CD14-positive monocyte (primary cell): ENCODE results near the gene SEMA5B. TPM values are rescaled to one million over a fixed set of nuclear protein-coding genes. Genes with fewer than 3 reads are reported as not detected.

Experiments used
- DNase-seq, 3 donors: peaks; one replicate each; pipeline ENCODE4 v3.0.0-alpha.2; 2011 to 2022
- H2AFZ ChIP-seq: 2 replicates; pipeline ENCODE4 v1.6.0; 2012; ENCODE audit warnings: mild to moderate bottlenecking, low read depth, low read length, inconsistent platforms; ENCODE audit not compliant: insufficient read depth, poor library complexity, severe bottlenecking
- H3K27ac ChIP-seq, 2 donors: 1 replicate in 1 of 2; 2 replicates in 1 of 2; pipeline ENCODE4 v1.5.1; 2012 to 2013; ENCODE audit warnings: low read length in 2 of 2, control low read depth in 1 of 2, inconsistent platforms in 1 of 2, low read depth in 1 of 2, mild to moderate bottlenecking in 1 of 2
- H3K27me3 ChIP-seq, 2 donors: one replicate each; pipeline versions ENCODE4 v1.6.0 to v1.6.1; 2011 to 2013; ENCODE audit warnings: low read length in 2 of 2; ENCODE audit not compliant: control insufficient read depth in 2 of 2, insufficient read depth in 2 of 2
- H3K36me3 ChIP-seq, 2 donors: replicated peaks in 1 of 2; 1 replicate in 1 of 2; 2 replicates in 1 of 2; pipeline versions ENCODE4 v1.5.1 to v1.6.1; 2012 to 2013; ENCODE audit warnings: low read length in 2 of 2, control low read depth in 1 of 2, inconsistent platforms in 1 of 2, mild to moderate bottlenecking in 1 of 2; ENCODE audit not compliant: insufficient read depth in 2 of 2, control insufficient read depth in 1 of 2
- H3K4me1 ChIP-seq, 2 donors: 1 replicate in 1 of 2; 2 replicates in 1 of 2; pipeline versions ENCODE4 v1.5.1 to v1.6.1; 2012 to 2013; ENCODE audit warnings: low read length in 2 of 2, control low read depth in 1 of 2, inconsistent platforms in 1 of 2, mild to moderate bottlenecking in 1 of 2, moderate library complexity in 1 of 2; ENCODE audit not compliant: insufficient read depth in 2 of 2, control insufficient read depth in 1 of 2
- H3K4me2 ChIP-seq: replicated peaks from 2 replicates; pipeline ENCODE3; 2012; ENCODE audit warnings: low read length, moderate library complexity, mild to moderate bottlenecking; ENCODE audit not compliant: poor library complexity, severe bottlenecking; ENCODE audit errors: extremely low read depth
- H3K4me3 ChIP-seq, 3 experiments: fragments of 200-600 bp in 1 of 3; sonication (generic) in 1 of 3; replicated peaks in 1 of 3; 1 replicate in 2 of 3; 2 replicates in 1 of 3; pipeline ENCODE4 v1.5.1; 2011 to 2013; ENCODE audit warnings: low read length in 3 of 3, mild to moderate bottlenecking in 3 of 3, control low read depth in 2 of 3, low read depth in 2 of 3, inconsistent platforms in 1 of 3, moderate library complexity in 1 of 3
- H3K79me2 ChIP-seq: 2 replicates; pipeline ENCODE4 v1.6.0; 2012; ENCODE audit warnings: mild to moderate bottlenecking, control low read depth, inconsistent platforms, low read length, moderate library complexity; ENCODE audit not compliant: insufficient read depth
- H3K9ac ChIP-seq: 2 replicates; pipeline ENCODE4 v1.6.0; 2017; ENCODE audit warnings: low read length, mild to moderate bottlenecking; ENCODE audit not compliant: insufficient read depth, poor library complexity, severe bottlenecking
- H3K9me3 ChIP-seq, 2 donors: replicated peaks in 1 of 2; 1 replicate in 1 of 2; 2 replicates in 1 of 2; pipeline versions ENCODE4 v1.5.1 to v1.6.1; 2012 to 2013; ENCODE audit warnings: low read length in 2 of 2, control low read depth in 1 of 2; ENCODE audit not compliant: control insufficient read depth in 1 of 2, insufficient read depth in 1 of 2
- H4K20me1 ChIP-seq: 2 replicates; pipeline ENCODE4 v1.6.0; 2012; ENCODE audit warnings: mild to moderate bottlenecking, low read length, control low read depth, moderate library complexity; ENCODE audit not compliant: insufficient read depth
- H3K27ac Mint-ChIP-seq, 7 donors: one replicate each; pipeline ENCODE4 v1.8.0; 2020; ENCODE audit warnings: mild to moderate bottlenecking in 7 of 7, mixed read lengths in 7 of 7, moderate library complexity in 6 of 7, inconsistent platforms in 2 of 7
- H3K27me3 Mint-ChIP-seq, 3 donors: one replicate each; pipeline ENCODE4 v1.8.0; 2021 to 2022; ENCODE audit warnings: low read depth in 3 of 3, mild to moderate bottlenecking in 3 of 3, mixed read lengths in 3 of 3, moderate library complexity in 3 of 3, inconsistent platforms in 1 of 3
- H3K36me3 Mint-ChIP-seq, 2 donors: one replicate each; pipeline ENCODE4 v1.8.0; 2020; ENCODE audit warnings: mixed read lengths in 2 of 2, inconsistent platforms in 1 of 2, mild to moderate bottlenecking in 1 of 2
- H3K4me1 Mint-ChIP-seq: one replicate; pipeline ENCODE4 v1.8.0; 2020; ENCODE audit warnings: mild to moderate bottlenecking, mixed read lengths
- H3K4me3 Mint-ChIP-seq, 2 donors: one replicate each; pipeline ENCODE4 v1.8.0; 2020; ENCODE audit warnings: mild to moderate bottlenecking in 2 of 2, mixed read lengths in 2 of 2, moderate library complexity in 1 of 2
- H3K9me3 Mint-ChIP-seq, 7 donors: one replicate each; pipeline ENCODE4 v1.8.0; 2020 to 2022; ENCODE audit warnings: mixed read lengths in 7 of 7, mild to moderate bottlenecking in 6 of 7, moderate library complexity in 6 of 7, inconsistent platforms in 2 of 7
- CTCF ChIP-seq: fragments of 200-600 bp; IDR thresholded peaks from one replicate; pipeline ENCODE4 v1.8.0; 2022; ENCODE audit warnings: antibody characterized with exemption, mild to moderate bottlenecking
- WGBS: methylation state at CpG from one replicate; pipeline ENCODE4 v1.1.5; 2013; ENCODE audit warnings: missing lambda C conversion rate; ENCODE audit not compliant: insufficient coverage; 5-methylcytosine and 5-hydroxymethylcytosine counted together
- intact Hi-C, 2 donors: fragments of 100-400 bp; cut with micrococcal nuclease; formaldehyde crosslinking; loops; one replicate each; pipeline versions ENCODE4 v1.15.0 to v1.15.1; 2023
- polyA plus RNA-seq, 3 donors: library from polyadenylated mRNA; depleted of rRNA in 1 of 3; unstranded in 2 of 3; stranded (reverse) in 1 of 3; fragments of 300-500 nt in 2 of 3; fragments of >200 nt in 1 of 3; fragmentation: Illumina TruSeq in 2 of 3; gene quantifications; 1 replicate in 2 of 3; 2 replicates in 1 of 3; pipeline ENCODE4 v1.2.3, GENCODE V29; 2012 to 2021

The SEMA5B gene
- polyA plus RNA-seq, 3 donors = not detected

GRCh38 chr3:122993124-122993978, 34.2 kb downstream of the SEMA5B start:
- H3K4me1 ChIP-seq = no peaks in the 10 kb centered on the region
- no peaks in the 10 kb centered on the region for H4K20me1 ChIP-seq
- intact Hi-C loops = no loop called here
- Mint-ChIP-seq H3K4me1 (no peaks in the 10 kb centered on the region), H3K27me3 (peaks cover 17 to 43% (median 33%) of the 10 kb centered on the region in 3 donors), H3K4me3 (no peak overlapping the region), H3K9me3 (no peaks in the 10 kb centered on the region), H3K36me3 (no peaks in the 10 kb centered on the region), H3K27ac (no peak overlapping the region)
- no peak overlapping the region for H3K4me3 ChIP-seq
- 77% methylated on average over 16 of the region's 18 CpGs for WGBS
- no peak overlapping the region for H3K27ac ChIP-seq
- TF ChIP-seq CTCF = no peak
- no peak overlapping the region for H2AFZ ChIP-seq
- no peaks in the 10 kb centered on the region for H3K36me3 ChIP-seq
- DNase-seq = no peak
- H3K4me2 ChIP-seq = no peak overlapping the region
- H3K27me3 ChIP-seq = peaks cover 0 to 17% of the 10 kb centered on the region in 2 donors
- H3K79me2 ChIP-seq = no peaks in the 10 kb centered on the region
- no peaks in the 10 kb centered on the region for H3K9me3 ChIP-seq
- no peak overlapping the region for H3K9ac ChIP-seq

- no peak for DNase-seq
- H3K4me1 Mint-ChIP-seq = peaks cover 4% of the 10 kb centered on the region
- H3K4me2 ChIP-seq = no peak overlapping the region
- peaks cover 0 to 22% of the 10 kb centered on the region in 2 donors for H3K27me3 ChIP-seq
- no peak overlapping the region for H3K9ac ChIP-seq
- no peak overlapping the region for H3K27ac ChIP-seq
- H3K9me3 ChIP-seq = no peaks in the 10 kb centered on the region
- intact Hi-C loops = no loop called here
- H3K36me3 ChIP-seq = no peaks in the 10 kb centered on the region
- no peak overlapping the region for H3K4me3 Mint-ChIP-seq
- H2AFZ ChIP-seq = no peak overlapping the region
- no peak overlapping the region for H3K4me3 ChIP-seq
- H3K27ac Mint-ChIP-seq = no peak overlapping the region
- TF ChIP-seq CTCF = no peak
- no peaks in the 10 kb centered on the region for H3K4me1 ChIP-seq
- H3K9me3 Mint-ChIP-seq = no peaks in the 10 kb centered on the region
- H3K79me2 ChIP-seq = no peaks in the 10 kb centered on the region
- peaks cover 22 to 49% (median 33%) of the 10 kb centered on the region in 3 donors for H3K27me3 Mint-ChIP-seq
- WGBS = 83% methylated on average over 9 of the region's 9 CpGs
- H3K36me3 Mint-ChIP-seq = no peaks in the 10 kb centered on the region
- no peaks in the 10 kb centered on the region for H4K20me1 ChIP-seq
Measured at GRCh38 chr3:122992676-122993075, 34.9 kb downstream of the SEMA5B start.
